HG03442 (cell line): ENCODE results near the gene PADI1.

Experiments
- ATAC-seq: cut with Tn5 transposase; IDR thresholded peaks from one replicate; pipeline ENCODE4 v1.9.1; 2021; ENCODE audit warnings: mild to moderate bottlenecking, moderate library complexity; ENCODE audit not compliant: unreplicated experiment

The PADI1 gene

DNA sequence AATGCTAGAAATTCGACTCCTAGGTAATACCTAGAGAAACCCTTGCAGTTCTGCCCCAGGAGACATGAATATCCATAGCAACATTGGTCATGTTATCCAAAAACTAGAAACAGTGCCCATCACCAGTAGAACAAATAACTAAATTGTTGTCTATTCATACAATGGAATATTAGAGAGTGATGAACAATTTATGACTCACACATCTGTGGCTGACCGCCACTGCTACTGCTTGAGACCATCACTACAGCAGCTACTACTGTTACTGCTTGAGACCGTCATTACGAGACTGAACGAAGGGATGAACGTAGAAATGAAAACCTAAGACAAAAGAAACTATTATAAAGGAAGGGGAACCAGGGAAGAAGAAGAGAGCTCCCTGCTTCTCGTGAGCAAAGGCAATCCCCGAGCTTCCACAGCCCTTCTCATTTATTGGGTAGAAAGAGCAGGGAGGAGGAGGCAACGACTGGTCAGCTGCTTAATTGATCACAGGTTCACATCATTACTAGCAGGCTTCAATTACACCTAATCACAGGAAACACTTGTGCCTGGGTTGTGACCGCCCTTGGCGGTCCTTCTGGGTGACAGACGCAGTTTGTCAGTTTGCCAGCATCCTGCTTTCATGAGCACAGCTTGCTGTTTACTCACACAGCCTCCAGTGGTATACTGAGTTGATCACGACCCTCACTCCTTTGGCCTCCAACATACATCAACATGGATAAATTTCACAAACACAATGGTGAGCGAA lies 88.9 kb downstream of the PADI1 start:
- ATAC-seq = no peak

DNA sequence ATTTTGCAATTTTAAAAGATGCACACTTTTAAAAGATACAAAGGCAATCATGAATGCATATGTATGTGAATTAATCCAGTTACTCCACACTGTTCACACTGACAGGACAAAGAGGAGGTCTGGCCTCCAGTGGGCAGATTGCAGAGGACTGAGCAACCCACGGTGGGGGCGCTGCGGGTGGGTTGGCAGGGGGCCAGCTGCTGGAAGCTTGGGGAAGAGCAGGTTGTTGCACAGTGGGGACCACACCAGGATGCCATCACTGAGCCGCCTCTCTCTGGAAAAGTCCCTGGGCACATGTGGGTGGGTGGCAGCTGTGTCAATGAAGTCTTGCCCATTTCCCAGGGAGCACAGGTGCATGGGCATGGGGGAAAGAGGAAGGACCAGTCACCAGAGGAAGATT lies 90.4 kb downstream of the PADI1 start:
- ATAC-seq = no peak
